Hematopoietic multipotent progenitor cell treated with erythropoietin and hydrocortisone succinate and interleukin-3 and kit ligand, for 17 days (in vitro differentiated cells): ENCODE results near the gene STK32C.
"Not testable (repeated sequence)": the region's sequence is repeated elsewhere in the genome, so short reads cannot be mapped to it uniquely, and the experiment has no call there.

Experiments used
- DNase-seq: peaks from one replicate; pipeline ENCODE4 v3.0.0-alpha.2; 2015; ENCODE audit warnings: low spot score

STK32C gene

DNA sequence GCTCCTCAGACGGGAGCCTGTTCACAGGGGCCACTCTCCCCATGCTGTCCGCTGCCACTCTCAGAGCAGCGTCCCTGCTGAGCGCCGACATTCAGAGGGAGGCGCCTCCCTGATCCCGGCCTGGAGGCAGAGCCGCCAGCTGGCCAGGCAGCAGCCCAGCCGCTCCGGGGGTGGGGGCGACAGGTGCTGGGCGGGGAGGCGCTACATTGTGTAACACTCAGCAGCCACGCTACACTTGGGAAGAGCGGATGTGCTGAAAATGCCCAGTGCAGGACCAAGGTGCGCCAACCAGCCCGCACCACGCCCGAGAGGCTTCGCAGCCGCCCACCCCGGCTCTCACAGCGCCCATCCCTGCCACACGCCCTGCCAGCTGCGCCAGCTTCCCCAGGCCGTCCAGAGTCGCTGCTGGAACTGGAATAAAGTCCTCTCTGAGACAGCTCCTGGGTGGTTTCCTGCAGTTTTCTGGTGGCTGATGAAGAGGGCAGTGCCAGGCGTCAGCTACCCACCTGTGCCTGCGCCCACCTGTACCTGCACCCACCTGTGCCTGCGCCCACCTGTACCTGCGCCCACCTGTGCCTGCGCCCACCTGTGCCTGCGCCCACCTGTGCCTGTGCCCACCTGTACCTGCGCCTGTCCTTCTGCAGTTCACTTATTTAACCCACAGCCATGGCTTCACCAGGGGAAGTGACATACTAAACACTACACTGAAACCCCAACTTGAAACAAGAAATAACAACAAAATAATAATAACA is 25.7 kb downstream of the STK32C start:
- no peak for DNase-seq

DNA sequence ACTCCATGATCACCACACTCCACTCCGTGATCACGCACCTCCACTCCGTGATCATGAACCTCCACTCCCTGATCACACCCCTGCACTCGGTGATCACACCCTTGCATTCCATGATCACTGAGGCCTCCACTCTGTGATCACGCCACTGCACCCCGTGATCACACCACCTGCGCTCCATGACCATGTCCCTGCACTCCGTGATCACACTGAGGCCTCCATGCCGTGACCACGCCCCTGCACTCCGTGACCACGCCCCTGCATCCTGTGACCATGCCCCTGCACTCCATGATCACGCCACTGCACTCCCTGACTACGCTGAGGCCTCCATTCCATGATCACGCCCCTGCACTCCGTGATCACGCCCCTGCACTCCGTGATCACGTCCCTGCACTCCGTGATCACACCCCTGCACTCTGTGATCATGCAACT is 27.1 kb downstream of the STK32C start:
- no peak for DNase-seq

DNA sequence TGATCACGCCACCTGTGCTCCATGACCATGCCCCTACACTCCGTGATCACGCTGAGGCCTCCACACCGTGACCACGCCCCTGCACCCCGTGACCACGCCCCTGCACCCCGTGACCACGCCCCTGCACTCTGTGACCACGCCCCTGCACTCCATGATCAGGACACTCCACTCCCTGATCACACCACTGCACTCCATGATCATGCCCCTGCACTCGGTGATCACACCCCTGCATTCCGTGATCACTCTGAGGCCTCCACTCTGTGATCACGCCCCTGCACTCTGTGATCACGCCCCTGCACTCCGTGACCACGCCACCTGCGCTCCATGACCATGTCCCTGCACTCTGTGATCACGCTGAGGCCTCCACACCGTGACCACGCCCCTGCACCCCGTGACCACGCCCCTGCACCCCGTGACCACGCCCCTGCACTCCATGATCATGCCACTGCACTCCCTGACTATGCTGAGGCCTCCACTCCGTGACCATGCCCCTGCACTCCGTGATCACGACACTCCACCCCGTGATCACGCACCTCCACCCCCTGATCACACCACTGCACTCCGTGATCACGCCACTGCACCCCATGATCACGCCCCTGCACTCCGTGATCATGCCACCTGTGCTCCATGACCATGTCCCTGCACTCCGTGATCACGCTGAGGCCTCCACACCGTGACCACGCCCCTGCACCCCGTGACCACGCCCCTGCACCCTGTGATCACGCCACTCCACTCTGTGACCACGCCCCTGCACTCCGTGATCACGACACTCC is 27.7 kb downstream of the STK32C start:
- no peak for DNase-seq

DNA sequence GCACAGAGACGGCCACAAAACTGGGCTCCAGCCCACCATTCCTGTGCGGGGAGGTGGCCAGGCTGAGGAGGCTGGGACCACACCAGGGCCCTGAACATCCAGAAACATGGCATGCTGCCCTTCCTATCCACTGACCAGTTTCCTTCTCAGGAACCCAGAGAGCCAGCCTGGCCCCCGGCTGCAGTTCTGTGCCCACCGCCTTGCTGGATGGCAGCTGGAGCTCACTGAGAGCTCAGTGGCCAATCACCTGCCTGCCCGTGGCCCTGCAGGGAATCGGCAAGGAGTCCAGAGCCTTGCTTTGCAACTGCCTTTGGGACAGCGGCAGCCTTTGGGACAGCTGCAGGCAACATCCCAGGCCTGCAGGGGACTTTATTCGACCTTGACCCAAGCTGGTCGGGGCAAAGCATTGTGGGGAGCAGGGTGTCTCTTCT is 30.4 kb downstream of the STK32C start:
- DNase-seq: no peak

DNA sequence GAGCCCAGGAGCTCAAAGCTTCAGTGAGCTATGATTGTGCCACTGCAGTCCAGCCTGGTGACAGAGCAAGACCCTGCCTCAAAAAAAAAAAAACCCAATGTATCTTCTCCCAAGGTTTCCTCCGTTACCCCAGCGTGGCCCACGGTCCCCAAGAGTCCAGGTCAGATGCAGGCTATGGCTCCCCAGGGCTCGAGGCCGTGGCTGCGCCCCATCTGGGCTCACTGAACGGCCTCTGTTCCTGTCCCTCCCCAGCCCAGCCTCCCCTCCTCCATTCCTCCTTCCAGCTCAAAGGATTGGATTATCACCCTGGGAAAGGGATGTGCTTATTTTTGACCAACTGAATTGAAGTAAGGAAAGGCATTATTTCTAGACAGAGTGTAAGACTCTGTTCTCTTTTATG is 31.0 kb downstream of the STK32C start:
- no peak for DNase-seq

GRCh38 chr10:132276179-132276675 is 31.5 kb downstream of the STK32C start:
- DNase-seq: no peak

DNA sequence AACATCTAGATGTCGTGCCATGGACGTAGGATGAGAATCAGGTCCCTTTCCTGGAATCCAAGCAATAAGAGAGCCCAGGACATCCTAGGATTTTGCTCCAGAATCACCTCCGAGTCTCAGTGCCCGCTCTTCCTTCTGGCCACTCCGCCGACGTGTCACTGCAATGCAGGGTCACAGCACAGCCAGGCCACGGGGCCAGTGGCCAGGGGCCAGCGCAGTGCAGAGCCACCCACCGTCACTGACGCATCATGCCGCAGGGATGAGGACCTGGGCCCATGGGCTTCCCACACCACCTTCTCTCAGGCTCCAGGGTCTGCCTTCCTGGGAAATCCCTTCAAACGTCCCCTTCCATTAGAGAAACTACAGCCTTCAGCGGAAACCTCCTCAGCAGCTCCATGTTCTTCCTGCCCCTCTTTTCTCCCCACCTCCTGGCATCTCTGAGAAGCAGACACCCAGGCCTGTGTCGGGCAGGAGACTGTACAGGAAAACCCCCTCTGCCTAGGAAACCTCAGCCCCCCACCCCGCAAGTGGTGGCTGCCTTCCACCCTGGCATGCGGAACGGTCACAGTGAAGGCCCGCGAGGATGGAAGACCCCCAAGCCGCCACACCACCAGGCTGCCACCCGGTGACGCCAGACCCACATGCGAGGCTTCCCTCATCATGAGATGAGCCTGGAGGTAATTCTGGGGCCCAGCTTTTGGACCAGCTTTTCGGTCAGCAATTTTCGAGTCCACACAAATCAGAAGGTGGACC is 32.1 kb downstream of the STK32C start:
- no peak for DNase-seq

- DNase-seq: no peak
Measured at GRCh38 chr10:132274986-132275385, 32.8 kb downstream of the STK32C start.

DNA sequence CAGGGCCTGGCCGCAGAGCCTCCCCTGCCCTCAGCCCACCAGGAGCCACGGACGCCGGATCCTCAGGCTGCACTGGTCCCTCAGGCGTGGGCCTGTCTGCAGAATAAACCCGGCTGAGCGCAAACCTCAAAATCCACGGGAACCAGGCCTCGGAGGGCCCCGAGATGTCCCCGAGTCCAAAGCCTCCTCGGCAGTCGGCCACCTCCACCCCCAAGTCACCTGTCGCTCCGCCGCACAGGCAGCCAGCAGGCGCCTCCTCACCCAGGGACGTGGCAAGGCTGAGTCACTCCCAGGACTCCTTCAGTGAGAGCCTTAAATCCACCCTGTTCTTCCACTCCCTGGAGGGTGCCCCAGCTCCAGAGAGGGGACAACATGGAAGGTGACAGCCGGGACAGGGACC is 33.2 kb downstream of the STK32C start:
- no peak for DNase-seq

- DNase-seq: no peak
Measured at GRCh38 chr10:132273966-132274365, 33.8 kb downstream of the STK32C start.

GRCh38 chr10:132273304-132273944 is 34.3 kb downstream of the STK32C start:
- DNase-seq: no peak

DNA sequence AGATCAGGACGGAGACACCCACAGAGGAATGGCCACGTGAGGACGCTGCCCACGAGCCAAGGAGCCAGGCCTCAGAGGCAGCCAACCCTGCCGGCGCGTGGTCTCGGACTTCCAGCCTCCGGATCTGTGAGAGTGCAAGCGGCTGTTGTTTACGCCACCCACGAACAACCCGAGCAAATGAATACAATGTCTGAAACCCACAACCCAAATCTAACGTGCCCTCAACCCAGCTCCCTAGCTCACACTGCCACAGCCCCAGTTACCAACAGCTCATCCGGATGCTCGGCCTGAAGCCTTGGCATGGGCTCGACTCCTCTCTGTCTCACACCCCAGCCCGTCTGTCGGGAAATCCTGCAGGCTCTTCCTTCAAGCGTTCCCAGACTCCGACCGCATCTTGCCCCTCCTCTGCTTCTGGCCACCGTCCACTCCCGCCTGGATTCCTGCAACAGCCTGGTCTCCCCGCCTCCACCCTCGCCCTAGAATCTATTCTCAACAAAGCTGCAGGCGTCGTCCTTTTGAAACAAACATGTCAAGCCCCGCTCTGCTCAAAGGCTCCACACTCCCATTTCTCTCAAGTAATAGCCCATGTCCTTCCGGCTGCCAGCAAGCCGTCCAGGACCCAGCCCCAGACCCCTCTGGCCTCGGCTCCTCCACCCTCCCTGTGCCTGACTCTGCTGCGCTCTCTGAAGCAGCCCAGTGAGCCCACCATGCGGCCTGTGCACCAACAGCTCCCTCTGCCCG is 35.3 kb downstream of the STK32C start:
- DNase-seq: no peak

DNA sequence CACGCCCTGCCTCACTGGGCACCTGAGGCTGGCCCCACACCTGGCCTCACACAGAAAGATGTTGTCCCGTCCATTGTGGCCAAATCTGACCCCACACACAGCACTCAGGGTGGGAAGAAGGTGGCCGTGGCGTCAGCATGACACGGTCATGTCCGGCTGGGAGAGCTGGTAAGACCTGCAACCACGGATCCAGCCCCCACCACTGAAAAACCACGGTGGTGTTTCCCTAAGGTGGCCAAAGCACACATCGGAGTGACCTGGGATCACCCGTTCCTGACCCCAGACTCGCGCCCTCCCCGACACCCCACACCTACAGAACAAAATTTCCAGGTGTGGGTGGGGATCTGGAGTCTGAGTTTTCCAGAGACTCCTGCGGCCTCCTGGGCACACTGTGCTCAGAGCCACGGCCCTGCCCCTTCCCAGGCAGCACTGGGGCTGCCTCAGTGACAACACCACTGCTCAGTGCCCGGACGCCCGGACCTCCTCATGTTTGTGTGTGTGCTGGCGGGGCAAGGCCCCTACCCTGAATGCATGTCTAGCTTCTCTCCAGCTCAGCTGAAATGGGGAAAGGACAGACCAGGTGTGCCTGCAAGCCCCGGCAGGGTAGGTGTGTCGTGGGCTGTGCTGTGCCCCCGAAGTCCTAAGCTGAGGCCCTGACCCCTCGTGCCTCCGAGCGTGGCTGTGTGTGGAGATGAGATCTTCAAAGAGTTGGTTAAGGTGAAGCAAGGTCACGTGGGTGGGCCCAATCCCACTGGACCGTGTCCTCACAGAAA is 36.1 kb downstream of the STK32C start:
- DNase-seq: no peak

GRCh38 chr10:132270721-132271457 is 36.9 kb downstream of the STK32C start:
- DNase-seq: no peak

DNA sequence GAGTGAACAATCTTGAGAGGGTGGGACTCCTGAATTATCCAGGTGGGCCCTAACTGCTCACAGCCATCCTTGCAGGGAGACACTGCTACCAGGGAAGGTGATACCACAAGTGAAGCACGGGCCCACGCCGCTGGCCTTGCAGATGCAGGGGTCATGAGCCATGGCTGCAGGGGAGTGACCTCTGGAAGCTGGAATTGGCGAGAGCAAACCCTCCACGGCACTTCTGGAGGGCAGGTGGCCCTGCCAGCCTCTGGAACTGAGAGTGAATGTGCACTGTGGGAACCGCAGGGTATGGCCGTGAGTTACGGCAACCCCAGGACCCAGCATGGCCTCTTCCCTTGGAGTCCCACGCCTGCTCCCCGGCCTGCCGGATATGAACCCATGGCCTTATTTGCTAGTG is 37.5 kb downstream of the STK32C start:
- DNase-seq: no peak

DNA sequence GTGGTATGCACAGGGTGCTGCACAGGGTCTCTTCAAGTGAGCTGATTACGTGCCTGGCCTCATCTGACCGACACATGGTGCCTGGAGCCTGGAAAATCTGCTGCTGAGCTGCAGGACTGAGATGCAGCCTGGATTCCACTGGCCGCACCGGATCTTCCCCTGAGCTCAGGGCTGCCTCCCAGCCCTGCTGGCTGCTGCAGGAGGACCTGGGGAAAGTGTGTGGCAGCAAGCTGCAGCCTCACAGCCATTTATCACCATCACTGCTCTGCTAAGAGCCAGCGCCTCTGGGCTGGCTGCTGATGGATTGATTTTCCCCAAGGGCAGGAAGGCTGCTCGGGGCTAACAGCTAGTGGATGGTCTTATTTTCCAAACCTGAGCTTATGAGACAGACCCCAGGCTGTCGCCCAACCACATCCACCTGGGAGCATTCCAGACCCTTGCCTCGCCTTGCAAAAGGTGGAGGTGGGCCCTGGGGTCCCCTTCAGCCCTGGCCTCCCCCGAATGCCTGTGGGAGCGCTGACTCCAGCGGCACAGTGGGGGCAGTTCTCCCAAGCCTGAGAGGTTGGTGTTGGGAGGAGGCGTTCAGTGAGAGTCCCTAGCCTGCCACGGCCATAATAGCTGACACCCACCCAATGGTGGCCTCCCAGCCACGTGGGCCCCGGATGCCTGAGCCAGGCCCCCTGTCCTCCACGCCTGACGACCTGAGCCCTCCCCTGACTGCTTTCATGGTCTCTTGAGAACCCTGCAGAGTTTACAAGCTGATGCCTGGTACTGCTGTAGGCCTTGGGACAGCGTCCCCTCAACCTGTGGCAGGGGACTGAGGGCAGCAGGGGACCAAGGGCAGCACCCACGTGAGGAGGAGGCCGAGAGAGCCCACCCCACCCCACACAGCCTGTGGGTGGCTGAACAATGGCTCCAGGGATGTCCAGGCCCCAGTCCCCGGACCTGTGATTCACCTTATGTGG is 38.2 kb downstream of the STK32C start:
- DNase-seq: no peak

GRCh38 chr10:132267916-132268315 is 39.8 kb downstream of the STK32C start:
- DNase-seq: not testable (repeated sequence)

DNA sequence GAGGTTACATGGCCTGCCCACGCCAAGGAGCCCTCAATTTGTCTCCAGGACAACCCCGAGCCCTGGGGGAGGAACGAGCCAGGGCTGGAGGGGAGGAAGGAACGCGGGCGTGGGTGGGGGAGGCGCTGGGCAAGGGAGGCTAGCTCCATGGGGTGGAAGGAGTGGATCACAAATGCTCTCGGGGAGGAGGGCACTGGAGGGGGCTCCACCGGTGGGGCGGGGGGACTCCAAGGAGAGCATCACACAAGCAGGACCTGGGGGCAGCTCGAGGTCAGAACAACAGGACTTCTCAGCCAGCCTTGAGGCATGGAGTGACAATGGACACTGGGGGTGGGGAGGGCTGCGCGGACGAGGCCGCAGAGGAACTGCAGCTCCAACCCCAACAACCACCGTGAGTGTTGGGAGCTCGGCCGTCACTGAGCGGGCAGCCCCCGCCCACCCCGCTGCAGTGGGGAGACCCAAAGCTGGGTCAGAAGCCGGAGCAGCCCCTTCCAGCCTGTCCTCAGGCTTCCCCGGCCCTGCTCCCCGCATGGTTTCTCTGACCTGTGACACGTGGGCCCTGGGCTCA is 41.1 kb downstream of the STK32C start:
- DNase-seq: no peak
